CD4-positive, alpha-beta T cell (primary cell): Measurements from ENCODE around the gene CLDN6. TPM values are rescaled to one million over a fixed set of nuclear protein-coding genes. Genes with fewer than 3 reads are reported as not detected.

Source experiments
- ATAC-seq: fragments of 200-7000 bp; cut with Tn5 transposase; one replicate; pipeline ENCODE4 v1.10.0; 2022; ENCODE audit warnings: mild to moderate bottlenecking; ENCODE audit not compliant: poor library complexity
- CTCF ChIA-PET: fragments of 350-600 bp; sonication (Branson Sonifier 250); formaldehyde crosslinking; loops from one replicate; lab custom pipeline; 2021; ENCODE audit warnings: antibody characterized with exemption, inconsistent platforms; lab: Charles Lee
- POLR2A ChIA-PET: fragments of 350-600 bp; sonication (Branson Sonifier 250); formaldehyde crosslinking; loops from one replicate; lab custom pipeline; 2021; ENCODE audit warnings: antibody characterized with exemption, inconsistent platforms; lab: Charles Lee
- DNase-seq, 14 experiments: peaks; one replicate each; pipeline ENCODE4 v3.0.0-alpha.2; 2013 to 2020; ENCODE audit warnings: mixed read lengths in 2 of 14
- H3K27ac ChIP-seq, 2 donors: one replicate each; pipeline versions ENCODE4 v1.5.1 to v1.7.0; 2013; ENCODE audit warnings: low read length in 2 of 2, low read depth in 1 of 2, mild to moderate bottlenecking in 1 of 2
- H3K27me3 ChIP-seq, 2 experiments: 1 replicate in 1 of 2; 2 replicates in 1 of 2; pipeline versions ENCODE4 v1.6.1 to v1.7.0; 2013; ENCODE audit warnings: low read length in 2 of 2, control low read depth in 1 of 2, mild to moderate bottlenecking in 1 of 2, moderate library complexity in 1 of 2; ENCODE audit not compliant: insufficient read depth in 2 of 2, control insufficient read depth in 1 of 2
- H3K36me3 ChIP-seq: one replicate; pipeline ENCODE4 v1.6.1; 2013; ENCODE audit warnings: low read length, control low read depth; ENCODE audit not compliant: insufficient read depth
- H3K4me1 ChIP-seq: one replicate; pipeline ENCODE4 v1.6.1; 2013; ENCODE audit warnings: low read length, control low read depth; ENCODE audit not compliant: insufficient read depth
- H3K4me3 ChIP-seq: one replicate; pipeline ENCODE4 v1.5.1; 2013; ENCODE audit warnings: mild to moderate bottlenecking, low read length, moderate library complexity
- H3K9me3 ChIP-seq, 2 experiments: 1 replicate in 1 of 2; 2 replicates in 1 of 2; pipeline versions ENCODE4 v1.6.1 to v1.7.0; 2013; ENCODE audit warnings: low read length in 2 of 2, mild to moderate bottlenecking in 2 of 2, control low read depth in 1 of 2, moderate library complexity in 1 of 2; ENCODE audit not compliant: control insufficient read depth in 1 of 2, insufficient read depth in 1 of 2
- H3K27ac Mint-ChIP-seq: one replicate; pipeline ENCODE4 v1.8.0; 2020; ENCODE audit warnings: mixed read lengths
- H3K27me3 Mint-ChIP-seq: one replicate; pipeline ENCODE4 v1.8.0; 2021; ENCODE audit warnings: mixed read lengths
- H3K36me3 Mint-ChIP-seq: one replicate; pipeline ENCODE4 v1.8.0; 2021; ENCODE audit warnings: low read depth, mixed read lengths
- H3K4me1 Mint-ChIP-seq: one replicate; pipeline ENCODE4 v1.8.0; 2021; ENCODE audit warnings: low read depth, mixed read lengths
- H3K4me3 Mint-ChIP-seq: one replicate; pipeline ENCODE4 v1.8.0; 2020; ENCODE audit warnings: mild to moderate bottlenecking, mixed read lengths
- H3K9me3 Mint-ChIP-seq: one replicate; pipeline ENCODE4 v1.8.0; 2020; ENCODE audit warnings: mixed read lengths
- intact Hi-C, 2 experiments: fragments of 100-400 bp; cut with DNase I in 1 of 2; cut with micrococcal nuclease in 1 of 2; formaldehyde crosslinking; loops; one replicate each; pipeline versions ENCODE4 v1.15.1 to v1.9.0; 2023 to 2025; cut with DNase I, micrococcal nuclease
- total RNA-seq, 174 experiments: library from RNA in 2 of 174; stranded (reverse) in 2 of 174; gene quantifications; one replicate each; pipeline ENCODE4 v1.2.3 and lab custom pipeline; 2021 to 2026
- TF ChIP-seq, protein P1 (sequence below): fragments of 200-600 bp; IDR thresholded peaks from one replicate; pipeline ENCODE4 v1.8.0; 2022; ENCODE audit warnings: antibody characterized with exemption, mild to moderate bottlenecking

The CLDN6 gene
- total RNA-seq, 2 experiments from 2014 or later = not detected

- Histone ChIP-seq H3K4me3 (no peak overlapping the region), H3K27ac (no peak overlapping the region), H3K27me3 (no peaks in the 10 kb centered on the region), H3K4me1 (no peaks in the 10 kb centered on the region), H3K9me3 (no peaks in the 10 kb centered on the region), H3K36me3 (no peaks in the 10 kb centered on the region)
- H3K4me3 Mint-ChIP-seq = no peak overlapping the region
- no peak for ATAC-seq
- H3K27ac Mint-ChIP-seq = no peak overlapping the region
- no peaks in the 10 kb centered on the region for H3K9me3 Mint-ChIP-seq
- no peaks in the 10 kb centered on the region for H3K27me3 Mint-ChIP-seq
- TF ChIP-seq, protein P1, sequence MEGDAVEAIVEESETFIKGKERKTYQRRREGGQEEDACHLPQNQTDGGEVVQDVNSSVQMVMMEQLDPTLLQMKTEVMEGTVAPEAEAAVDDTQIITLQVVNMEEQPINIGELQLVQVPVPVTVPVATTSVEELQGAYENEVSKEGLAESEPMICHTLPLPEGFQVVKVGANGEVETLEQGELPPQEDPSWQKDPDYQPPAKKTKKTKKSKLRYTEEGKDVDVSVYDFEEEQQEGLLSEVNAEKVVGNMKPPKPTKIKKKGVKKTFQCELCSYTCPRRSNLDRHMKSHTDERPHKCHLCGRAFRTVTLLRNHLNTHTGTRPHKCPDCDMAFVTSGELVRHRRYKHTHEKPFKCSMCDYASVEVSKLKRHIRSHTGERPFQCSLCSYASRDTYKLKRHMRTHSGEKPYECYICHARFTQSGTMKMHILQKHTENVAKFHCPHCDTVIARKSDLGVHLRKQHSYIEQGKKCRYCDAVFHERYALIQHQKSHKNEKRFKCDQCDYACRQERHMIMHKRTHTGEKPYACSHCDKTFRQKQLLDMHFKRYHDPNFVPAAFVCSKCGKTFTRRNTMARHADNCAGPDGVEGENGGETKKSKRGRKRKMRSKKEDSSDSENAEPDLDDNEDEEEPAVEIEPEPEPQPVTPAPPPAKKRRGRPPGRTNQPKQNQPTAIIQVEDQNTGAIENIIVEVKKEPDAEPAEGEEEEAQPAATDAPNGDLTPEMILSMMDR = no peak
- POLR2A ChIA-PET = no interaction called here
- no peaks in the 10 kb centered on the region for H3K36me3 Mint-ChIP-seq
- intact Hi-C loops = no loop called here
- CTCF ChIA-PET = no interaction called here
- no peaks in the 10 kb centered on the region for H3K4me1 Mint-ChIP-seq
- DNase-seq = no peak
These were observed 27.1 kb downstream of the CLDN6 start for GRCh38 chr16:2990891-2991290.

- no peaks in the 10 kb centered on the region for H3K36me3 ChIP-seq
- ATAC-seq = no peak
- H3K4me3 ChIP-seq = no peak overlapping the region
- H3K27ac Mint-ChIP-seq = no peak overlapping the region
- CTCF ChIA-PET = no interaction called here
- peaks cover 5% of the 10 kb centered on the region for H3K4me1 ChIP-seq
- H3K27me3 Mint-ChIP-seq = no peaks in the 10 kb centered on the region
- no peaks in the 10 kb centered on the region for H3K9me3 Mint-ChIP-seq
- H3K36me3 Mint-ChIP-seq = no peaks in the 10 kb centered on the region
- DNase-seq = no peak
- intact Hi-C loops = no loop called here
- TF ChIP-seq, protein P1 = no peak
- POLR2A ChIA-PET = no interaction called here
- no peak overlapping the region for H3K4me3 Mint-ChIP-seq
- H3K9me3 ChIP-seq = no peaks in the 10 kb centered on the region
- no peaks in the 10 kb centered on the region for H3K4me1 Mint-ChIP-seq
- H3K27me3 ChIP-seq = no peaks in the 10 kb centered on the region
- no peak overlapping the region for H3K27ac ChIP-seq
These were observed 29.3 kb downstream of the CLDN6 start for GRCh38 chr16:2988590-2989099.

- POLR2A ChIA-PET = no interaction called here
- TF ChIP-seq, protein P1 = no peak
- Mint-ChIP-seq H3K36me3 (no peaks in the 10 kb centered on the region), H3K27me3 (no peaks in the 10 kb centered on the region), H3K4me1 (no peaks in the 10 kb centered on the region), H3K9me3 (no peaks in the 10 kb centered on the region), H3K4me3 (no peak overlapping the region), H3K27ac (no peak overlapping the region)
- Histone ChIP-seq H3K9me3 (no peaks in the 10 kb centered on the region), H3K27ac (no peak overlapping the region), H3K4me3 (no peak overlapping the region), H3K4me1 (peaks cover 8% of the 10 kb centered on the region), H3K27me3 (no peaks in the 10 kb centered on the region), H3K36me3 (no peaks in the 10 kb centered on the region)
- CTCF ChIA-PET = no interaction called here
- intact Hi-C loops = no loop called here
- DNase-seq = no peak
- ATAC-seq = no peak
These were observed 30.1 kb downstream of the CLDN6 start for GRCh38 chr16:2987833-2988232.
